ENCODE data around the gene NPC2. TPM values are rescaled to one million over a fixed set of nuclear protein-coding genes. Genes with fewer than 3 reads are reported as not detected.

The NPC2 gene
- total and polyA plus RNA-seq, 2 donors (not counting 3 experiments of a cell fraction or from before 2014, with no cell fraction given) = 203 to 406 TPM

- TF ChIP-seq JUN (IDR thresholded peaks at IDR 0.05; ENCODE audit: borderline replicate concordance, insufficient read depth, insufficient read length, low read depth) (no peak), EZH2 (IDR thresholded peaks at IDR 0.05; ENCODE audit: borderline replicate concordance, low read depth, low read length, severe bottlenecking) (no peak), POLR2A (IDR thresholded peaks at IDR 0.05; ENCODE audit: low read depth, low read length) (no peak), MYC (IDR thresholded peaks at IDR 0.05; ENCODE audit: low read depth, low read length) (no peak), CTCF (IDR thresholded peaks at IDR 0.05; ENCODE audit: extremely low read depth in 1 of 2, insufficient read depth in 1 of 2, low read depth in 1 of 2, low read length in 2 of 2) (no peak), GATA2 (IDR thresholded peaks at IDR 0.05; ENCODE audit: insufficient read depth, insufficient read length, low read depth, low read length) (no peak), FOS (IDR thresholded peaks at IDR 0.05; ENCODE audit: borderline replicate concordance, insufficient read depth, low read length) (no peak), POLR2AphosphoS5 (IDR thresholded peaks at IDR 0.05; ENCODE audit: insufficient read depth, low read depth, low read length) (no peak)
- TF ChIP-seq, protein P1, sequence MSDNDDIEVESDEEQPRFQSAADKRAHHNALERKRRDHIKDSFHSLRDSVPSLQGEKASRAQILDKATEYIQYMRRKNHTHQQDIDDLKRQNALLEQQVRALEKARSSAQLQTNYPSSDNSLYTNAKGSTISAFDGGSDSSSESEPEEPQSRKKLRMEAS (IDR thresholded peaks at IDR 0.05; ENCODE audit: insufficient read depth, insufficient read length) = no peak
- Histone ChIP-seq H2AFZ (ENCODE audit: low read depth, low read length) (no peak overlapping the region), H3K27me3 (ENCODE audit: control insufficient read depth in 2 of 2, insufficient read depth in 2 of 2, low read length in 2 of 2) (no peaks in the 10 kb centered on the region), H3K9me3 (replicated peaks; ENCODE audit: control insufficient read depth, insufficient read depth, low read length) (no peaks in the 10 kb centered on the region), H3K79me2 (ENCODE audit: control insufficient read depth, insufficient read depth, low read length) (no peaks in the 10 kb centered on the region), H3K9ac (replicated peaks; ENCODE audit: extremely low read depth, insufficient read depth, low read length) (no peak overlapping the region), H3K27ac (ENCODE audit: insufficient read depth, low read depth, low read length) (no peak overlapping the region), H3K36me3 (ENCODE audit: control insufficient read depth in 2 of 2, extremely low read depth in 1 of 2, insufficient read depth in 2 of 2, low read length in 2 of 2) (peaks cover 14 to 42% of the 10 kb centered on the region in 2 experiments), H3K4me2 (ENCODE audit: insufficient read depth, low read length) (no peak overlapping the region), H4K20me1 (replicated peaks; ENCODE audit: control insufficient read depth, extremely low read depth, insufficient read depth, low read length) (no peaks in the 10 kb centered on the region), H3K9me1 (replicated peaks; ENCODE audit: control insufficient read depth, extremely low read depth, insufficient read depth, low read length) (no peaks in the 10 kb centered on the region), H3K4me3 (replicated peaks in 1 of 3; ENCODE audit: insufficient read depth in 1 of 3, low read depth in 1 of 3, low read length in 3 of 3) (no peak overlapping the region), H3K4me1 (ENCODE audit: control insufficient read depth, extremely low read depth, insufficient read depth, low read length) (no peaks in the 10 kb centered on the region)
- POLR2A ChIA-PET = interaction anchor here (0.6 kb wide), 1 partner anchor 206 kb away, joined by 3 read pairs; no protein-coding TSS in a partner anchor
- dilution Hi-C loops (cut with MboI; ENCODE audit: extremely low pct_ligation_motif_present, low sequenced_read_pairs) = no loop called here
- DNase-seq (ENCODE audit: low read depth, low spot score) (no peak), FAIRE-seq (no peak)
- intact Hi-C loops (cut with micrococcal nuclease) = no loop called here
- no TSS peak for BruUV-seq (replicated peaks)
- CTCF ChIA-PET = no interaction called here
Measured at GRCh38 chr14:74524812-74525135, 31.7 kb upstream of the NPC2 start.
